ENCODE data around the gene TMEM44. TPM values are rescaled to one million over a fixed set of nuclear protein-coding genes. Genes with fewer than 3 reads are reported as not detected.

TMEM44 gene
- total and polyA plus RNA-seq, 9 of the 15 experiments (the other 6 are each of a cell fraction or from before 2014, with no cell fraction given) = 0.53 to 18.1 (median 11.3) TPM

GRCh38 chr3:194617143-194617671 is 16.0 kb downstream of the TMEM44 start:
- in situ Hi-C loops (cut with MboI) = no loop called here
- ATAC-seq (no peak), DNase-seq (ENCODE audit: extremely low read depth in 1 of 4, low spot score in 3 of 4) (no peak), FAIRE-seq (no peak)
- Histone ChIP-seq H3K4me1 (replicated peaks in 1 of 2; ENCODE audit: control insufficient read depth in 2 of 2, insufficient read depth in 2 of 2, low read length in 2 of 2) (peaks cover 7 to 21% of the 10 kb centered on the region in 2 experiments; a peak in 4 of 5 replicates), H3K4me2 (ENCODE audit: insufficient read depth, low read length) (no peak overlapping the region), H3K79me2 (ENCODE audit: control insufficient read depth, insufficient read depth, low read length) (no peaks in the 10 kb centered on the region), H3K9ac (ENCODE audit: insufficient read depth in 1 of 2, low read depth in 2 of 2, low read length in 2 of 2) (no peak overlapping the region), H2AFZ (ENCODE audit: low read depth, low read length) (no peak overlapping the region), H3K4me3 (no peak overlapping the region), H4K20me1 (replicated peaks; ENCODE audit: control insufficient read depth, insufficient read depth, low read length) (no peaks in the 10 kb centered on the region), H3K36me3 (ENCODE audit: control insufficient read depth, insufficient read depth, low read length) (peaks cover 9% of the 10 kb centered on the region; the same call in 1 of the 3 replicates), H3K9me3 (replicated peaks; ENCODE audit: control insufficient read depth, insufficient read depth, low read depth, low read length) (peaks cover 3% of the 10 kb centered on the region), H3K27me3 (ENCODE audit: control insufficient read depth in 2 of 2, insufficient read depth in 2 of 2, low read length in 2 of 2) (no peaks in the 10 kb centered on the region), H3K9me1 (ENCODE audit: control insufficient read depth, insufficient read depth, low read length) (no peaks in the 10 kb centered on the region), H3K27ac (ENCODE audit: extremely low read depth, low read depth, low read length) (no peak overlapping the region)
- POLR2A ChIA-PET = interaction anchor here (1.0 kb wide), 1 partner anchor 33 kb away, joined by 3 read pairs; no protein-coding TSS in a partner anchor
- BruUV-seq (replicated peaks) = no TSS peak
- WGBS (ENCODE audit: insufficient coverage, low coverage, missing lambda C conversion rate) = 64% methylated on average over 7 of the region's 14 CpGs
- CTCF ChIA-PET (ENCODE audit: low intra/inter-chr PET ratio) = no interaction called here
- TF ChIP-seq ZFX (CRISPR knock-in tag; IDR thresholded peaks at IDR 0.05) (no peak), NFE2 (IDR thresholded peaks at IDR 0.05; ENCODE audit: low read depth) (peak; percentile 23; the same call in 1 of the 2 replicates)
- intact Hi-C loops (cut with micrococcal nuclease) = no loop called here

GRCh38 chr3:194615226-194615625 is 18.0 kb downstream of the TMEM44 start:
- no TSS peak for BruUV-seq (replicated peaks)
- peaks cover 7 to 21% of the 10 kb centered on the region in 2 experiments; a peak in 4 of 5 replicates for H3K4me1 ChIP-seq (replicated peaks in 1 of 2; ENCODE audit: control insufficient read depth in 2 of 2, insufficient read depth in 2 of 2, low read length in 2 of 2)
- no peak for FAIRE-seq
- H3K27ac ChIP-seq (ENCODE audit: extremely low read depth, low read depth, low read length) = no peak overlapping the region
- no peak overlapping the region for H2AFZ ChIP-seq (ENCODE audit: low read depth, low read length)
- H3K9me1 ChIP-seq (ENCODE audit: control insufficient read depth, insufficient read depth, low read length) = no peaks in the 10 kb centered on the region
- ChIA-PET POLR2A (interaction anchor here (0.6 kb wide), 1 partner anchor 15 kb away, joined by 3 read pairs; no protein-coding TSS in a partner anchor), CTCF (ENCODE audit: low intra/inter-chr PET ratio) (no interaction called here)
- no peak for ATAC-seq
- DNase-seq (ENCODE audit: extremely low read depth in 1 of 4, low spot score in 3 of 4) = no peak
- H3K4me2 ChIP-seq (ENCODE audit: insufficient read depth, low read length) = no peak overlapping the region
- no peak overlapping the region for H3K4me3 ChIP-seq
- intact Hi-C loops (cut with micrococcal nuclease) (no loop called here), in situ Hi-C loops (cut with MboI) (no loop called here)
- peaks cover 9% of the 10 kb centered on the region; the same call in 1 of the 3 replicates for H3K36me3 ChIP-seq (ENCODE audit: control insufficient read depth, insufficient read depth, low read length)
- no peaks in the 10 kb centered on the region for H3K27me3 ChIP-seq (ENCODE audit: control insufficient read depth in 2 of 2, insufficient read depth in 2 of 2, low read length in 2 of 2)
- no peak overlapping the region for H3K9ac ChIP-seq (ENCODE audit: insufficient read depth in 1 of 2, low read depth in 2 of 2, low read length in 2 of 2)
- WGBS (ENCODE audit: insufficient coverage, low coverage, missing lambda C conversion rate) = 80% methylated on average over 11 of the region's 11 CpGs
- H4K20me1 ChIP-seq (replicated peaks; ENCODE audit: control insufficient read depth, insufficient read depth, low read length) = no peaks in the 10 kb centered on the region
- H3K79me2 ChIP-seq (ENCODE audit: control insufficient read depth, insufficient read depth, low read length) = no peaks in the 10 kb centered on the region
- H3K9me3 ChIP-seq (replicated peaks; ENCODE audit: control insufficient read depth, insufficient read depth, low read depth, low read length) = peaks cover 3% of the 10 kb centered on the region
- TF ChIP-seq MTA2 (IDR thresholded peaks at IDR 0.05; ENCODE audit: low read depth) (no peak), ZNF217 (CRISPR knock-in tag; IDR thresholded peaks at IDR 0.05) (no peak), YY1 (IDR thresholded peaks at IDR 0.05; ENCODE audit: borderline replicate concordance in 1 of 3, control insufficient read depth in 1 of 3, extremely low read depth in 1 of 3, insufficient read depth in 3 of 3, insufficient read length in 1 of 3, insufficient replicate concordance in 2 of 3, low read depth in 1 of 3, low read length in 2 of 3) (no peak), NFYB (IDR thresholded peaks at IDR 0.05; ENCODE audit: extremely low read depth, insufficient read length) (no peak), ZNF407 (IDR thresholded peaks at IDR 0.05; ENCODE audit: low read depth) (no peak)
